ENCODE measurements around the gene TGIF1. TPM values are rescaled to one million over a fixed set of nuclear protein-coding genes. Genes with fewer than 3 reads are reported as not detected.

The TGIF1 gene
- total RNA-seq, 1 experiment from 2014 or later: 242 TPM

GRCh38 chr18:3451183-3451988 lies 1.4 kb downstream of the TGIF1 start (continued):
- TF ChIP-seq YY1 (IDR thresholded peaks at IDR 0.05; ENCODE audit: extremely low read depth, insufficient replicate concordance, low read depth, low read length): no peak
- TF ChIP-seq POLR2A (IDR thresholded peaks at IDR 0.05; ENCODE audit: borderline replicate concordance, extremely low read depth, insufficient read depth, insufficient read length): peak; percentile 5
- TF ChIP-seq SRF (IDR thresholded peaks at IDR 0.05; ENCODE audit: low read depth): no peak
- TF ChIP-seq CBX3 (IDR thresholded peaks at IDR 0.05; ENCODE audit: low read depth): no peak
- no peak for TF ChIP-seq ZNF274 (IDR thresholded peaks at IDR 0.05; ENCODE audit: low read depth, low read length)

GRCh38 chr18:3451989-3452749 lies 2.2 kb downstream of the TGIF1 start:
- Histone ChIP-seq H3K4me1 (ENCODE audit: control insufficient read depth in 1 of 2, insufficient read depth in 2 of 2, low read length in 2 of 2) (peaks cover 37 to 61% of the 10 kb centered on the region in 2 experiments), H3K27ac (ENCODE audit: low read depth, low read length) (peak overlapping the region; percentile 90), H3K36me3 (ENCODE audit: control insufficient read depth in 1 of 2, insufficient read depth in 2 of 2, low read length in 2 of 2) (peaks cover 16 to 46% of the 10 kb centered on the region in 2 experiments), H3K9me3 (ENCODE audit: control insufficient read depth in 1 of 2, insufficient read depth in 1 of 2, low read depth in 1 of 2, low read length in 2 of 2) (no peaks in the 10 kb centered on the region), H2AFZ (ENCODE audit: low read depth, low read length, poor library complexity, severe bottlenecking) (no peak overlapping the region), H3K9me2 (ENCODE audit: insufficient read depth) (no peaks in the 10 kb centered on the region), H3K27me3 (ENCODE audit: insufficient read depth, low read length) (no peaks in the 10 kb centered on the region), H3K9ac (ENCODE audit: low read length) (peak overlapping the region; percentile 79), H4K20me1 (ENCODE audit: insufficient read depth) (peaks cover 17% of the 10 kb centered on the region; the same call in 1 of the 2 replicates), H3K4me2 (ENCODE audit: low read length) (peak overlapping the region; percentile 87), H3K79me2 (ENCODE audit: insufficient read depth, low read length) (peaks cover 88% of the 10 kb centered on the region), H3K4me3 (replicated peaks in 1 of 2; ENCODE audit: low read depth in 1 of 2, low read length in 2 of 2) (peak overlapping the region; percentile 78 to 85)
- DNase-seq (ENCODE audit: low read depth, low spot score) (no peak), ATAC-seq (no peak)
- CTCF ChIA-PET: interaction anchor here (1.3 kb wide), 1 partner anchor 133 kb away, joined by 3 read pairs; no protein-coding TSS in a partner anchor
- TF ChIP-seq ATF3 (IDR thresholded peaks at IDR 0.05): no peak
- no peak for TF ChIP-seq CEBPB (IDR thresholded peaks at IDR 0.05; ENCODE audit: low read depth)
- peak; percentile 64 for TF ChIP-seq ZFX (IDR thresholded peaks at IDR 0.05)
- no peak for TF ChIP-seq ZBTB33 (IDR thresholded peaks at IDR 0.05; ENCODE audit: extremely low read depth, insufficient replicate concordance, low read length)
- no peak for TF ChIP-seq EGR1 (IDR thresholded peaks at IDR 0.05; ENCODE audit: low read depth)
- no peak for TF ChIP-seq RAD21 (IDR thresholded peaks at IDR 0.05; ENCODE audit: low read depth)
- no peak for TF ChIP-seq MAX (IDR thresholded peaks at IDR 0.05)
- TF ChIP-seq SRF (IDR thresholded peaks at IDR 0.05; ENCODE audit: low read depth): no peak
- peak; percentile 27 for TF ChIP-seq POLR2AphosphoS5 (IDR thresholded peaks at IDR 0.05; ENCODE audit: low read depth, low read length)
- TF ChIP-seq POLR2A (IDR thresholded peaks at IDR 0.05; ENCODE audit: borderline replicate concordance, extremely low read depth, insufficient read depth, insufficient read length): peak; percentile 11
- intact Hi-C loops (cut with micrococcal nuclease): no loop called here
- POLR2A ChIA-PET: interaction anchor here (0.9 to 3.9 kb wide), 4 partner anchors 135 to 215 kb away, joined by 3 to 22 read pairs (median 6); no protein-coding TSS in a partner anchor
- BruUV-seq (replicated peaks): no TSS peak
- RAD21 ChIA-PET (ENCODE audit: low non-redundant PET in 1 of 2, low total read pairs in 2 of 2, uncharacterized antibody in 2 of 2, unreplicated experiment in 2 of 2): no interaction called here

Data from HCT116 (cell line).